GM12874 (cell line): Measurements from ENCODE around the gene ZNF175.

Experiments
- TF ChIP-seq, protein P1 (sequence below): IDR thresholded peaks from 2 replicates; pipeline ENCODE4 v1.5.1; 2011; ENCODE audit warnings: low read depth, mild to moderate bottlenecking, control low read depth, low read length, moderate library complexity; ENCODE audit not compliant: insufficient read depth

Gene ZNF175

DNA sequence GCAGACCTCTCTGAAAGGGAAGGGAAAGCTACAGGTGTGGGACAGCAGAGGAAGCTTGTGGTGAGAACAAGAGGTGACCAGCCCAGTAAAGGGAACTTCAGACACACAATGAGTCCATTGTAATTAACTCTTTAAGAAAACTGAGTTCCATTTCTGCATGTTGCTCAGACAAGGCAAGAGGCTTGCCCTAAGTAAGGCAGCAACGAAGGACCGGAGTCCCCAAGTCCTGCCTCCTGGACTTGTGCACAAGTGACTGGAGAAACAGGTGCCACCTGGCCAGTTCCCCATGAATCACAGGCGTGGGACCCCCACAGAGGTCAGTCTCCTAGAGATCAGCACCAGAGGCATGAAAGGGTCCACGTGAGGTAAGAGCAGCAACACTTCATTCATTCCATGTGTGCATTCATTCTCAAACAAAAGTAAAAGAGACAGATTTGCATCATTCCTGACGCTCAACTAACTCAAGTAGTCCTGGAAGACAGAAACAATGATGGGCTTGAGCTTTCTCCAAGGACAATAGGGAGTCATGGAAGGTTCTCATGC lies 24.9 kb upstream of the ZNF175 start:
- TF ChIP-seq, protein P1, sequence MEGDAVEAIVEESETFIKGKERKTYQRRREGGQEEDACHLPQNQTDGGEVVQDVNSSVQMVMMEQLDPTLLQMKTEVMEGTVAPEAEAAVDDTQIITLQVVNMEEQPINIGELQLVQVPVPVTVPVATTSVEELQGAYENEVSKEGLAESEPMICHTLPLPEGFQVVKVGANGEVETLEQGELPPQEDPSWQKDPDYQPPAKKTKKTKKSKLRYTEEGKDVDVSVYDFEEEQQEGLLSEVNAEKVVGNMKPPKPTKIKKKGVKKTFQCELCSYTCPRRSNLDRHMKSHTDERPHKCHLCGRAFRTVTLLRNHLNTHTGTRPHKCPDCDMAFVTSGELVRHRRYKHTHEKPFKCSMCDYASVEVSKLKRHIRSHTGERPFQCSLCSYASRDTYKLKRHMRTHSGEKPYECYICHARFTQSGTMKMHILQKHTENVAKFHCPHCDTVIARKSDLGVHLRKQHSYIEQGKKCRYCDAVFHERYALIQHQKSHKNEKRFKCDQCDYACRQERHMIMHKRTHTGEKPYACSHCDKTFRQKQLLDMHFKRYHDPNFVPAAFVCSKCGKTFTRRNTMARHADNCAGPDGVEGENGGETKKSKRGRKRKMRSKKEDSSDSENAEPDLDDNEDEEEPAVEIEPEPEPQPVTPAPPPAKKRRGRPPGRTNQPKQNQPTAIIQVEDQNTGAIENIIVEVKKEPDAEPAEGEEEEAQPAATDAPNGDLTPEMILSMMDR, result no peak

GRCh38 chr19:51546650-51547396 lies 24.3 kb upstream of the ZNF175 start:
- TF ChIP-seq, protein P1, result no peak

GRCh38 chr19:51547397-51548212 lies 23.5 kb upstream of the ZNF175 start:
- TF ChIP-seq, protein P1, result no peak

- TF ChIP-seq, protein P1, result no peak
Measured at GRCh38 chr19:51548213-51548651, 22.9 kb upstream of the ZNF175 start.

DNA sequence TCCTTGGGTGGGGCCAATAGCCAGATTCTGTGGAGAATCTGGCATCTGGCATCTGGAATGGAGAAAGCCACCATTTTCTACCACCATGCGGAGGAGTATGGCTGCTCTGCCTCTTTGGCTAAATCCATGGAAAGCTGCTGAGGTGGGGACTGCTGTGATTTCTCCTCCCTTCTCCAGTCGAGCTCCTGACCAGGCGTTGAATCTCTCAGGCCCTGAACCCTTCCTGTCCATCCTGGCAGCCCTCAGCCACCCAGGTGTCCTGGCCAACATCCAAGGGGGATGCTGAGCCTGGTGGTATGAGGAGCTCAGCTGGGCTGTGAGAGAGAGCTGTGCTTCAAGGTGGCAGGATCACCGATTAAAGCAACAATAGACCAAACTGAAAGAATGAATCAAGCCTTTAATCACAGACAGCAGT lies 22.2 kb upstream of the ZNF175 start:
- TF ChIP-seq, protein P1, result no peak

DNA sequence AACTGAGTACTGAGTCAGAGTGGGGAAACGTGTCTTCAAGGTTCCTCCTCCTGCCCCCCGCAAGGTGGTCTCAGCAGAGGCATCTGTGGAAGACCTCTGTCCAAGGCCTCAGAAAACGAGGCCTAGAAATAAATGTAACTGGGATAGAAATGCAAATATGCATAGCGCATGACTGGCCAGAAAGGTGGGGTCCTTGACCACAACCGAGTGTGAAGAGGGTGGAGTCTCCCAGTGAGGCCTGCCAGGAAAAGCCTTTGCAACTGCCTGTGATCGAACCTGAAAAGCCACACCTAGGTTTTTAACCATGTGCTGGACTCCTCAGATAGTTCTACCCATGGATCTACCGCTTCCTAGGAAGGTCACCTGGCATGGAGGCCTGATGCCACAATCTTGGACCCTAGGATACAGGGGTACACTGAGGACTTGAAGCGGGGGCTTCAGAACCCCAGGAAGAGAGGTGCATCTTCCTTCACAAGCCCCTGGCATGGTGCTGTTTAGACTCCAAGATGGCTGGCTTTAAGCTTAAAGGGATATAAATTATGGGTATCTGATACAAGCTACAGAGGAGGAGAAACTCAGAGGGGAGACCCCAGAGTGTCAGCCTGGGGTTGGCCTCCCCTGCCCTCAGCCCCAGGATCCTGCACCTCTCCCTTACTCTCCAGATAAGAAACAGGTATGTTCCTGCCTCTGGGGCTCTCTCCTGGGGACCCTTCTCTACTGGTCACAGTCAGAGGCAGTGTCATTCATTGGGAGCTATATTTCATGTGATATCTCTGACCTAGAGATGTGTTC lies 21.4 kb upstream of the ZNF175 start:
- TF ChIP-seq, protein P1, result no peak
